SKM-1 (cell line): ENCODE results near the gene POLR2L.

ENCODE experiments used
- DNase-seq: peaks from one replicate; lab custom pipeline; 2025; ENCODE audit not compliant: unreplicated experiment; lab: John Stamatoyannopoulos, UW

Gene POLR2L

DNA sequence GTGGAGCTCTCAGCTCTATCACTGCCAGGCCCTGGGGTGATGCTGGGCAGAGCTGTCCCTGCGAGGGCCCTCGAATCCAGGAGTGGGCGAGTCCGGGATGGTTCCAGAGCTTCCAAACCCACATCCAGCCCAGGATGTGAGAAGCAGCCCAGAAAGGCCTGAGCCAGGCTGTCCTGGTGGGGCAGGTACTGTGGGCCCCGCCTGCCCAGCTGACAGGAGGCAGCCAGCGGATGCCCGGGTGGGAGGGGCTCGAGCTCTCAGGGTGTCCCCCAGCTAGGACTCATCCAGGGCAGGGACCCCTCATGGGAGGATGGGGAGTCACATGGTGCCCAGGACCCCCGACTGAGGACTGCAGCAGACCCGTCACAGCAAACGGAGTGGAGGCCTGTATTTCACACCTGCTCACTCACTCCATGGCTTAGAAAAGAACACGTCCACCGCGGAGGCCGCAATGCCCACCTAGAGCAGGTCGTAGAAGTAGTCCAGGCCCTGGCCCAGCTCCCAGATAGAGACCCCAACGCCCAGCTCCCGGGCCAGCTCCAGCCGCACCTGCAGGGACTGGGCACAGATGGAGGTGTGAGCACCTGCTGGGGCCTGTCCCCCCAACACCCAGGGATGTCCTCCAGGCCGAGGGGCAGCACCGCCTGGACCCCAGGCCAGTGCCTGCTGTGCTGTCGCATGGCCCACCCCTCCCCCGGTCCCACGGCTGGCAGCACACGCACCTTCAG lies 27.2 kb upstream of the POLR2L start:
- DNase-seq: no peak

DNA sequence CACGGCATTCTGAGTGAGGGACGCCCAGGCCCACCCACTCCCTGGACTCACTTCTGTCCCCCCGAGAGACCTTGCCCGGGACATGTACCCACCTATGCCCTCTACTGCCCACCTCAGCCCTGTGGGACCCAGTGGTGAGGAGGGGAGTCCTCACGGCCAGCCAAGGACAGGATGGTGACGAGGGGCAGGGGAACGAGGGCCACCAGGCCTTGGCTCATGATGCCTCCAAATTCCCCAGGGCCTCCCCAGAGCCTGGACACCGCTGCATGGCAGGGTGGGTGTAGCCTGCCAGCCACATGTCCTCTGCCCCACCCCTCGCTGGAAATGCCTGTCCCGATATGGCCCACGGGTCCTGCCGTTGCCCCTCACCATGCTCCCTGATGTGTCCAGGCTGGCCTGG lies 26.5 kb upstream of the POLR2L start:
- no peak for DNase-seq

DNA sequence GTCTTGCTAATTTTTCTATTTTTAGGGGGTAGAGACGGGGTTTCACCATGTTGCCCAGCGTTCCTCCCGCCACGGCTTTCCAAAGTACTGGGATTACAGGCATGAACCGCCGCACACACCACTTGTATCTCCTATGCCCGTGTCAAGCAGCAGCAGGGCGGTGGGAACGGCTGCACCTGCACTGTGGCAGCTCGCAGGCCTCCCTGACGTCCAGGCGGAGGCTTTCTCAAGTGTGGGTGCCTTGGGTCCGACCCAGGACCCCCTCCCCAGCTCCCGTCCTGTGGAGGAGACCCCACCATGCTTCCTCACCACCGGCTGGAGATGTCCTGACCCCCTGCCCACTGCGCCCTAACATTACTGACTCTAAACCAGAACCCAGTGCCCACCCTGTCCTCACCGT lies 26.1 kb upstream of the POLR2L start:
- no peak for DNase-seq

DNA sequence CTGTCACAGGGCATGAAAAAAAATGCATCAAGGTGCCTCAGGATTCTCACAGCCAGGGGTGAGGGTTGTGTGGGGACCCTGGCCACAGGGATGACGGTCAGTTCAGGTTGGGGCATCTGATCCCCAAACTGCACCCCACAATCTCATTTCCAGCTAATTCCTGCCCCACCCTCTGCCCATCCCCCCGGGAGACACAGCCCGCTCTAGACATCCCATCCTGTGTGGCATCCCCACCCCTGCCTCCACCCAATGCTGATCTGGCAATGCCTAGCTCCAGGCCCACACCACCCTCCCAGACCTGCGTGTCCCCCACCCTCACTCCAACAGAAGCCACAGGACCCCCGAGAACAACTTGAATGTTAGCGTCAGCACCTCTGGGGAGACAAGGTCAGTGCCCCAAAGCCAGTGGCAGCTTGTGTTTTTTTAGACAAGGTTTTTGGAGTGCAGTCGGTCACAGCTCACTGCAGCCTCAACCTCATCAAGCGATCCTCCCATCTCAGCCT lies 25.6 kb upstream of the POLR2L start:
- no peak for DNase-seq

DNA sequence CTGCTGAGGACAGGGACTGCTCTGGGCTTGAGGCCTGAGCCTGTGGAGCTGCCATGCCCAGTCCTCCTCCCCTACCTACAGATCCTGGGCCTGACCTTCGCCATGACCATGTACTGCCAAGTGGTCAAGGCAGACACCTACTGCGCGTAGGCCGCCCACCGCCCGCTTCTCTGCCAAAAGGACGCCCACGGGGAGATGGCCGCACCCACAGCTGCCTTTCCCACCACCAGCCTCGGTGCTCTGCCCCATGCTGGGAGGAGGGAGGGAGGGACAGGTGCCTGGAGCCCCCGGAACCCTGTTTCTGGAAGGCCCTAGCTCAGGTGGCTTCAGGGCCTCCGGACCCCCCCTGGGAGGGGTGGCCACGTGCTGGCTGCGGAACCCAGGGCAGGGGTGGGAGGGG lies 24.2 kb upstream of the POLR2L start:
- DNase-seq: no peak

DNA sequence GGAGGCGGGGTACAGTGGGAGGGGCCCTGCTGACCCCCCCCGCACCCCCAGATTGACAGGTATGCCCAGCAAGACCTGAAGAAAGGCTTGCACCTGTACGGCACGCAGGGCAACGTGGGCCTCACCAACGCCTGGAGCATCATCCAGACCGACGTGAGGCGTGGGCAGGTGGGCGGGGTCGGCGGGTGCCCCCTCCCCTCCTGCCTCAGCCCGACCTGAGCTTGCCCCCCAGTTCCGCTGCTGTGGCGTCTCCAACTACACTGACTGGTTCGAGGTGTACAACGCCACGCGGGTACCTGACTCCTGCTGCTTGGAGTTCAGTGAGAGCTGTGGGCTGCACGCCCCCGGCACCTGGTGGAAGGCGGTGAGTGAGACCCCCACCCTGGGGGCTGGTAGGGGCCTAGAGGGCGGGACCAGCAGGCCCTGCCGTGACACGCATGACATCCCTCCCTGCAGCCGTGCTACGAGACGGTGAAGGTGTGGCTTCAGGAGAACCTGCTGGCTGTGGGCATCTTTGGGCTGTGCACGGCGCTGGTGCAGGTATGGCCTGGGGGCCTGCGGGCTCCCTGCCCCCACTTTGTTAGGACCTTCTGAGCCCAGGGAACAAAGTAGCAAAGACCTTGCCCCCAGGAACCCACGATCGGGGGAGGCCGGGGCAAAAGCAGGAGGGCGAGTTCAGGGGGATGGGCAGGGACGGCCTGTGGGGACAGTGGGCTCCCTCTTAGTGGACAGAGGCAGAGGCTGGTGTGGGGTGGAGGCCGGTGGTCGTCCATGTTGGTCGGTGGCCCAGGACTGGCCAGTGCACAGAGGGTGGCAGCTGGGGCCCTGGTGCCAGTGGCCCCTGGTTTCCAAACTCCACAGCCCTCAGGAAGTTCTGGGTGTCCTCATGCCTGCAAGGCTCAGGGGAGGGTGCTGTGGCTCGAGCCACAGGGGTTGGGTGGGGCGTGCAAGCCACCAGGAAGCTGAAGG lies 23.4 kb upstream of the POLR2L start:
- no peak for DNase-seq

DNA sequence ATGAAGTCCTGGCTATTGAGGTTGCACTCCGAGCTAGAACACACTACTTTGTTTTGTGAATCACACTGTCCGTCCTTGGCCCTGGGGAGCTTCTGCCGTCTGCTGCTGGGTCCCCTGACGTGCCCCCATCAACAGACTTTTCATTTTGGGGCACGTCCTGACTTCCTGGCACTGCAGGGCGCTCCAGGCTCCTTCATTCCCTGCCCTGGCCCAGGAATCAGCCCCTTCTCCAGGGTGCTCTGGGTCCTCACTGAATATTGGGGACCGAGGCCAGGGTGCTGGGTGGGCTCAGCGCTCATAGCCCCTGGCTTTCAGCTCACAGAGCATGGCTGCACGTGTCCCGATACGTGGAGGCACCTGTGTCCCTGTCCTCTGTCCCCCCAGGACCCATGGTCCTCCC lies 22.6 kb upstream of the POLR2L start:
- DNase-seq: no peak

DNA sequence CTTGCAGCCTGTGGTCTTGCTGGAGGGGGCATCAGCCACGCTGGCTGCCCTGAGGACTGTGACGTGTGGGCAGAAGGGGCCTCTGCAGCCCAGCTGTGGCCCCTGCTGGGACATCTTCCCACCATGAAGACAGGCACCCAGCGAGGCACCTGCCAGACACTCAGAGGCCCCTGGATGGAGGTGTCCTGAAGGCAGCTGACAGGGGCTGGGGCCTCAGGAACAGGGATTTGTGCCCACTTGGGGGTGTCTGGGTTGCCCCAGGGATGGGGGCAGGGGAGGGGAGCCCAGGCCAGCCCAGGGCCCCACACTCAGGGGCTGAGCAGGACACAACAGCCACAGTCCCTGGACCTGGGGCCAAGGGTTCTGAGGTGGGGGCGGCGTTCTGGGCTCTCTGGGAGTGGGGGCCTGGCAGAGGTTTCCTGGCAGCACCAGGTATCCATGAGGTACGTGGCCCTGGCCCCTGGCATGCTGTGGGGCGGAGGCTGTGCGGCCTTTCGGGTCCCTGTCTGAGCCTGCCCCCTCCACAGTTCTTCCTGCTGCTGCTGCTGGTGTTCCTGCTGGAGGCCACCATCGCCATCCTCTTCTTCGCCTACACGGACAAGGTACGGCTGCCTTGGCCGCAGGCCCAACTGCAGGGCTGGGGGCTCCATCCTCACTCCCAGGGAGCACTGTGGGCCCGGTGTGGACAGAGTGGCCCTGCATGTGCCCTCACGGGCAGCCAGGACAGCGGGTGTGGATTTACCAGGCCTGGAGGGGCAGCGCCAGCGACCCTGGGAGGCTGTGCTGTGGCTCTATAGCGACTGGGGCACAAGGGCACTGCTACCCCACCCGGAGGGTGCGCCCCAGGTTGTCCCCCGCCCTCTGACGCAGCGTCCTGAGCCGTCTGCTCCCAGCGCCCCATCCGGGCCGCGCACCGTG lies 21.8 kb upstream of the POLR2L start:
- no peak for DNase-seq

DNA sequence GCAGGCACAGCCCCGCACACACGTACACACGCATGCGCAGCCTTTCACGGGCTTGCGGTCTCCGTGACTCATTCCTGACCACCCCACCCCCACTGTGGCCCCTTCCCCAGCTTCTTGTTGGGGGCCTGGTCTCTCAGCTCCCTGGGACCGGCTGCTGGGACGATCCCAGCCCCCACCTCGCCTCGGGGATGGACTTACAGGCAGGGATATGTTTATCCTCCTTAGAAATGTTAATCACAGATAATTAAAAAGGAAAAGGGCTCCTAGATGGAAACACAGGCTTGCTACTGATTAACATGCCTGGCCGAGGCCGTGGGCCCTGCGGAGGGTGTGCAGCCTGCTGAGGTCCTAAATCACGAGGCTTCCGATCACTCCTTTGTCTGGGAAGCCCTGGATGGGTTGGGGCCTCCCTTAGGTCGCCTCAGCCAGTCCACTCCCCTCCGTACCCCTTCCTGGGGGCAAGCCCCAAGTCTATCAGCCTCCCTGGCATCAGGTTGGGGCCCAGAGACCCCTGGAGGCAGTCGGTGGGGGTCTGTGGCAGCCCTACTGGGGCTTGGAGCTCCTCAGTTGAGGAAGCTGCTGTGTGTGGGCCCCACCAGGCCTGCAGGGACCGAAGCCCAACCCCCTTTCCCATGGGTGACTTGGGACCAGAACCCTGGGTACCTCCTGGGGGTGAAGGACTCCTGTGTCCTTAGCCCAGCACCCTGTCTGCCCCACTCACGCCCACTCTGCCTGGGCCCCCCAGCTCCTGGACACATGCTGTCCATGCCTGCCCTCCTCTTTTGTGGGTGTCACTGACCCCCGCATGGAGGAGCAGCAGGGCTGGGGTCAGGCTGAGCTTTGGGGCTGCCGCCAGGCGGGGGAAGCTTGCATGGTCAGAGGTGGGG lies 20.9 kb upstream of the POLR2L start:
- DNase-seq: no peak

DNA sequence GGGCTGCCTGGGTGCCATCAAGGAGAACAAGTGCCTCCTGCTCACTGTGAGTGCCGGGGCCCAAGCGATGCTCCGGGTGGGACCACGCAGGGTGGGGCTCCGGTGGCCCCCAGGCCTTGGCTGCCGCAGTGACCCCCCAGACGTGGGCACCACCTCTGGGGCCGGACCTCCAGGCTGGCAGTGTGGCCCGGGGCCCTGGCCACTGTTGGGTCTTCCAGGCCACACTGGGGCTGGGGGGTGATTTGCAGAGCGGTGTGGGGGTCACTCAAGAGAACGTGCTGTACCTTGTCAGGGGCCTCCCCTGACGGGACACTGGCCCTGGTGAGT lies 20.3 kb upstream of the POLR2L start:
- no peak for DNase-seq

DNA sequence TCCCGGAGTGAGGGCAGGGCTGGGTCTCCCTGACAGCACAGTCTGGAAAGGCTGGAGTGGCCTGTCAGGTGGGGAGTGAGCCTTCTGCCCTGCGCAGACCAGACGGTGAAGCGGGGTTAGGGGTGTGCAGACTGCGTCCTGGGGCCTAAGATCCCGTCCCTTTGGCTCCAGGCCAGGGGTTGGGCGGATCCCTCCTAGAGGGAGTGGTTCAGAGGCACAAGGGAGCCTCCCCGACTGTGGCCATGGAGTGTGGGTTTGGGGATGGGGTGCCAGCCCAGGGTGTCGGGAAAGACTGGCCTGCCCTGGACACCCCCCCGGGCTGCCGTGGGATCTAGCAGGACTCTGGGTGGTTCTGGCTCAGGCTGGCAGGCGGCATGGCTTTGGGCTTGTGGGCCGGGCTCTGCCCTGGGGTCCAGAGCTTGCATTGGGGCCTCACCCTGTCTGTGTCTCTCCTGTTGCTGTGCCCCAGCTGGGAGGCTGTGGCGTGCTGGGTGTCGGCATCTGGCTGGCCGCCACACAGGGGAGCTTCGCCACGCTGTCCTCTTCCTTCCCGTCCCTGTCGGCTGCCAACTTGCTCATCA lies 19.8 kb upstream of the POLR2L start:
- DNase-seq: no peak

DNA sequence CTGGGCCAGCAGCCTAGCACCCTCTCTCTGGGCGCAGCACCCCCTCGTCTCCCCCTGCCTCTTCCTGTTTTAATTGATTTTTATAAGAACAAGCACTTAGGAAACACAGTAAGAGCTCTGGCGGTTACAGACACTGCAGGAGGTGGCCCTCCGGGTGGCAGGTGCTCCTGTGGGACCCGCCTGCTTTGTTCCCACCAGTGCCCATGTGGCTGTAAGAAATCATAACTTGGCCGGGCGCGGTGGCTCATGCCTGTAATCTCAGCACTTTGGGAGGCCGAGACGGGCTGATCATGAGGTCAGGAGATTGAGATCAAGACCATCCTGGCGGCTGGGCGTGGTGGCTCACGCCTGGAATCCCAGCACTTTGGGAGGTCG lies 18.8 kb upstream of the POLR2L start:
- no peak for DNase-seq

DNA sequence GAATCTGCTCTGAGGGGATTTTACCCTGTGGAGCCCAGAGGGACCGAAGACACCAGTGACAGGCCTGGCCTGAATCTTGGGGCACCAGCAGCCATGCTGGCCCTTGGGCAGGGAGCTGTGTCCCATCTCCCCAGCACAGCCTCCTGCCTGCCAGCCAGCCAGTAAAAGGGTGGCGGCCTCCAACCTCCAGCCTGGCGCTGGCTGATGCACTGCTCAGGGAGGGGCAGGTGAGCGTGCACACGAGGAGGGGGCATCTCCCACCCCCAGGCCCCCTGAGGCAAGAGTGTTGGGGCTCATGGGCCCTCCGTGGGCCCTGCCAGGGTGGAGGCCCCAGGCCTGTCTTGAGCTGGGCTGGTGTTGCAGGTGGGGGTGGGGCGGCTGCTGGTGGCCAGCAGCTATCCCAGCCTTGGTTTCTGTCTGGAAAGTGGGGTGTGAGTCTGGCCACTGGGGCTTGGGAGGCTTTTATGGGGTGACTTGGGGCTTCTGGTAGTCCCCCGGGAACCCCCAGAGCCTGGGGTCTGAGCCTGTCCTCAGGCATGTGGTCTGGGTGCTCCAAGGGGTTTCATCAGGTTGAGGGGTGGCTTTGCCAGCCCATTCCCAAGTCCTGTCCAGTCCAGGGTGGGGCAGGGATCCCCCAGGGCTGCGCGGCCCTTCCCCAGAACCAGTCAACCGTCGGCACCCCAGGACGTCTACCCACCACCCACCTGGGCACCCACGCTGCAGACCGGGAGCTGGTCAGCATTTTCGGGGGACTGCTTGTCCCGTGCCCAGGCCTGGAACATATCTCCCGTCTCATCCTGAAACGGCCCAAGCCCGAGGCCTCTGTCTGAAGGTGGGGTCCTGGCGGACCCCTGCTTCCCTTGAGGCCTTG lies 18.1 kb upstream of the POLR2L start:
- DNase-seq: no peak

DNA sequence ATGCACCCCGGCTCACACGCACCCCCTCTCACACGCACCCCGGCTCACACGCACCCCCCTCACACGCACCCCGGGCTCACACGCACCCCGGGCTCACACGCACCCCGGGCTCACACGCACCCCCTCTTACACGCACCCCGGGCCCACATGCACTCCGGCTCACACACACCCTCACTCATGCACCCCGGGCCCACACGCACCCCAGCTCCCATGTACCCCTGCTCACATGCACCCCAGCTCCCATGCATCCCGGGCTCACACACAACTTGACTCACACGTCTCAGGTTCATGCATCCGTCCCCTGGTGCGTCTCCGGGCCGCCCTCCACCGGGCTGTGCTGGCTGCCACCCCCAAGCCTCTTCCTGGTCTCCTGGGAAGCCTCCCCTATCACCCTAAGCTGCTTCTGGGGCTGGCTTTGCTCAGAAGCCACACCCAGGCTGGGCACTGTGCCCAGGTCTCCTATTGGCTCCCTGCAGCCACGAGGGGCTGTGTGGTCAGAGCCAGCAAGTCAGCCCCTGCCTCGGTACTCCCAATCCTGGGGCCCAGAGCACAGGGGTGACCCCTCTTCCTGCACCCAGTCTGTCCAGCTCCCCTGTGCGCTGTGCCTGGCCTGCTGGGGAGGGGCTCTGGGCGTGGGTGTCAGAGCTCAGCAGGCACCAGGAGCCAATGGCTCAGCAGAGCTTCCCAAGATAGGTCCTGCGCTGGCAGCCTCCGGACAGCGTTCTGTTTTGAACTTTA lies 17.2 kb upstream of the POLR2L start:
- DNase-seq: no peak

DNA sequence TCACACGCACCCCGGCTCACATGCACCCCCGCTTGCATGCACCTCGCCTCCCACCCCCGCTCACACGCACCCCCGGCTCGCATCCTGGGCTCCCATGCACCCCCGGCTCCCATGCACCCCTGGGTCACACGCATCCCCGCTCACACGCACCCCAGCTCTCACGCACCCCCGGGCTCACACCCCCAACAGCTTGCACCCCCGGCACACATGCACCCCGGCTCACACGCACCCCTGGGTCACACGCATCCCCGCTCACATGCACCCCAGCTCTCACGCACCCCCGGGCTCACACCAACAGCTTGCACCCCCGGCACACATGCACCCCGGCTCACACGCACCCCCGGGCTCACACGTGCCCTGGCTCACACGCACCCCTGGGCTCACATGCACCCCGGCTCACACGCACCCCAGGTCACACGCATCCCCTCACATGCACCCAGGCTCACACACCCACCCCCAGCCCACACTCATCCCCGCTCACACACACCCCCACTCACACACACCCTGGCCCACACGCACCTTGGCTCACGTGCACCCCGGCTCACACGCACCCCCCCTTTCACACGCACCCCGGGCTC lies 16.5 kb upstream of the POLR2L start:
- no peak for DNase-seq

DNA sequence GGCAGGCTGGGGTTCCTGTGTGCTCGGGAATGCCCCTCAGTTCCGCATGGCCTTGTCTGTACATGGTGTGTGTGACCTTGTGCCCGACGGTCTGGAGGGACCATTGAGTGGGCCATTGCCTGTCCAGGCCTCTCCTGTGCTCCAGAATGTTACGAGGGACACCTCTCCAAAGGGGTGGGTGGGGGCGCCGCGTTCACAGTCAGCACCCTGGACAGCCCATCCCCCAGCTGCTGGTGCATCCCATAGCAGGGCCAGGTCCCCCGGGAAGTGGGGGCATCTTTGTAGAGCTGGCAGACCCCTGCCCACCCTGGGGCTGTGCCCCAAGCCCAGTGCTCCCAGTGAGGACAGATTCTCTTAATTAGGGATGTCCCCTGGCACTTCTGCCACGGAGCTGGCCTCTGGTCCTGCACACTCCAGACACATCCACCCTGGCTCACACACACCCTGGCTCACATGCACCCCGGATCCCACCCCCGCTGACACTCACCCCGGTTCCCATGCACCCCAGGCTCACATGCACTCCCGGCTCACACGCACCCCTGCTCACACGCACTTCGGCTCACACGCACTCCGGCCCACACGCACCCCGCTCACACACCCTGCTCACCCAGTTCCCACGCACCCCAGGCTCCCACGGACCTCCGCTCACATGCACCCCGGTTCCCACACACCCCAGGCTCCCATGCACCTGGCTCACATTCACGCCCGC lies 15.9 kb upstream of the POLR2L start:
- no peak for DNase-seq

DNA sequence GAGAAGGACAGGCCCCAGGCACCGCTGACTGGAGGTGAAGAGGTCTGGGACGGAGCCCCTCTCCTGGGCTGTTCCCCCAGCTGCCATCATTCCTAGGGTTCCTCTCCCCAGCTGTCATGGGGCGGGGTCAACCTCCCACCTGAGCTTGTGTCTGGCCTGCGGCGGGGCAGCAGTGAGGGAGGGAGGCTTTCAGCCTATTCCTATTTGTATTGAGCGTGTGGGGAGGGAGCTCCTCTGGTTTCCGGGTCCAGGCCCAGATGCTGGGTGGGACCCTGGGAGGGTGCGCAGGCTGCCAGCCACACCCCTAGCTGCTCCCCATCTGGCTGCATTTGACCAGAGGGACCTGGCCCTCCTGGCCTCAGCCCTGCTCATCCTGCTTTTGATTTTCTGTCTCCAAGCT lies 14.1 kb upstream of the POLR2L start:
- DNase-seq: no peak
